Panc1 (cell line): ENCODE measurements around the gene CCDC116. TPM values are rescaled to one million over a fixed set of nuclear protein-coding genes. Genes with fewer than 3 reads are reported as not detected.

Source experiments
- ATAC-seq: fragments of 200-7000 bp; cut with Tn5 transposase; 2 replicates; pipeline ENCODE4 v1.9.1; 2020; ENCODE audit warnings: mild to moderate bottlenecking, moderate library complexity
- BruUV-seq: library from RNA; stranded (reverse); fragments of 400-500 nt; replicated peaks from 2 replicates; lab custom pipeline; 2021; lab: Mats Ljungman, UMichigan
- CTCF ChIA-PET: fragments of 300-600 bp; sonication (Branson Sonifier 250); formaldehyde crosslinking; loops from one replicate; lab custom pipeline; 2022; ENCODE audit warnings: antibody characterized with exemption; lab: Charles Lee
- POLR2A ChIA-PET: fragments of 300-600 bp; sonication (Branson Sonifier 250); formaldehyde crosslinking; loops from one replicate; lab custom pipeline; 2022; ENCODE audit warnings: antibody characterized with exemption; lab: Charles Lee
- DNase-seq: peaks from one replicate; pipeline ENCODE4 v3.0.0-alpha.2; 2010; ENCODE audit warnings: low read depth, low spot score
- H3K27ac ChIP-seq: 2 replicates; pipeline ENCODE4 v1.5.1; 2011; ENCODE audit warnings: mild to moderate bottlenecking, low read length, inconsistent platforms
- H3K27me3 ChIP-seq: fragments of 200-500 bp; sonication (Bioruptor generic); 2 replicates; pipeline ENCODE4 v1.6.0; 2014; ENCODE audit warnings: low read length, inconsistent platforms; ENCODE audit not compliant: control insufficient read depth, insufficient read depth
- H3K36me3 ChIP-seq: fragments of 200-500 bp; sonication (Bioruptor generic); 2 replicates; pipeline ENCODE4 v1.5.1; 2014; ENCODE audit warnings: inconsistent platforms, mild to moderate bottlenecking, low read length, moderate library complexity; ENCODE audit not compliant: control insufficient read depth, insufficient read depth
- H3K4me1 ChIP-seq: 2 replicates; pipeline ENCODE4 v1.5.1; 2011; ENCODE audit warnings: inconsistent platforms, mild to moderate bottlenecking, low read length, moderate library complexity; ENCODE audit not compliant: control insufficient read depth, insufficient read depth
- H3K4me3 ChIP-seq, 2 experiments: 2 replicates each; pipeline ENCODE4 v1.5.1; 2011 to 2012; ENCODE audit warnings: low read depth in 2 of 2, low read length in 2 of 2, mild to moderate bottlenecking in 2 of 2, inconsistent platforms in 1 of 2, moderate library complexity in 1 of 2
- H3K9me3 ChIP-seq: fragments of 200-500 bp; sonication (Bioruptor generic); 2 replicates; pipeline ENCODE4 v1.5.1; 2014; ENCODE audit warnings: low read depth, mild to moderate bottlenecking, inconsistent platforms, low read length, moderate library complexity; ENCODE audit not compliant: control insufficient read depth, insufficient read depth
- CTCF ChIP-seq: fragments of 450-650 bp; IDR thresholded peaks from 2 replicates; pipeline ENCODE4 v1.5.1; 2017; ENCODE audit warnings: mild to moderate bottlenecking
- POLR2AphosphoS5 ChIP-seq: IDR thresholded peaks from 2 replicates; pipeline ENCODE4 v1.6.1; 2012; ENCODE audit warnings: mild to moderate bottlenecking, low read depth, low read length, moderate library complexity
- REST ChIP-seq, 2 experiments: IDR thresholded peaks; 2 replicates each; pipeline ENCODE4 v1.6.1; 2011 to 2012; ENCODE audit warnings: low read depth in 2 of 2, control low read depth in 1 of 2, low read length in 1 of 2, mild to moderate bottlenecking in 1 of 2, moderate library complexity in 1 of 2; ENCODE audit not compliant: insufficient read depth in 1 of 2
- SIN3A ChIP-seq: IDR thresholded peaks from 2 replicates; pipeline ENCODE4 v1.6.1; 2012; ENCODE audit warnings: low read depth, mild to moderate bottlenecking, low read length, moderate library complexity, borderline replicate concordance; ENCODE audit not compliant: insufficient read depth
- TCF7L2 ChIP-seq: IDR thresholded peaks from 2 replicates; pipeline ENCODE4 v1.6.1; 2011; ENCODE audit warnings: mild to moderate bottlenecking, low read depth, low read length, inconsistent platforms
- in situ Hi-C: cut with HindIII; loops from 2 replicates; pipeline ENCODE4 v1.10.0; 2016; ENCODE audit warnings: low sequenced_read_pairs, low pct_unique_long_range_greater_than_20kb
- intact Hi-C: fragments of 100-400 bp; cut with micrococcal nuclease; formaldehyde crosslinking; loops from one replicate; pipeline ENCODE4 v1.10.0; 2022; ENCODE audit not compliant: unreplicated experiment
- total RNA-seq: library from RNA; stranded (reverse); gene quantifications from one replicate; pipeline ENCODE4 v1.2.1, GENCODE V29; 2021; ENCODE audit not compliant: unreplicated experiment

CCDC116 gene
- total RNA-seq, 1 experiment from 2014 or later, result not detected

DNA sequence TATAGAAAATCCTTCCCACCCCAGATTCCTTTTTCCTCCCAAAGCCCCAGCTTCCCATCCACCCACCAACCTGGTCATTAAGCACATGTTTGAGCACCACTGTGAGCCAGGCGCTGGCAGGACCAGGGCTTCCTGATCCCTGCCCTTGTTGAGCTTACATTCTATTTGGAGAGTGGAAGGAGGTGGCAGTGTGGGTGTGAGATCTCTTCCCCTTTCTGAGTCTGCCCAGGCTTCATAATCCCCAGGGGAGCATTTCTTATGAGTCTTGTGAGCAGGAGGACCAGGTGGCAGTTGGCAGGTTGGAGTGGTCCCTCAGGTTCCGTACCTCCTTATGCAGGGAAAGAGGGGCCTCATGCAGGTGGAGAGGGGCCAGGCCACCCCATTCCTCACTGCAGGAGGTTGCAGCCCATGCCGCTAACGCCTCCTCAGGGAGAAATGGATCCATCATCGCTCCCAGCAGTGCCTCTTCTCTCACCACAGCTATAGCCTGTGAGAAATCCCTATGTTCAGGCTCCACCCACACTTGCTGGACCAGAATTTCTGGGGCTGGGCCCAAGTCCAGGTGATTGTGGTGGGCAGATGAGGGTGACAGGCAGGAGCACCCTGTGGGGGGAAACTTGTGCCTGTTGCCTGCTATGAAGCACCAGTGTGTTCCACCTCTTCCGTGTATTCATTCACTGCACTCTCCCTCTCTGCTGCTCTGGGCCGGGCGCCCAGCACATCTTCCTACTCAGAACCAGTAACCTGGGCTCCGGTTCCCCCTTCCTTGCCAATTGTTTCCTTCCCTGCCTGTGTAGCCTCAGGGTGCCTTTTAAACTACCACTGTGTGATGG is 41.5 kb upstream of the CCDC116 start:
- no peak overlapping the region for H3K4me3 ChIP-seq
- H3K27me3 ChIP-seq, result no peaks in the 10 kb centered on the region
- no TSS peak for BruUV-seq
- ATAC-seq, result no peak
- ChIA-PET CTCF (no interaction called here), POLR2A (no interaction called here)
- no peaks in the 10 kb centered on the region for H3K9me3 ChIP-seq
- H3K4me1 ChIP-seq, result peaks cover 8% of the 10 kb centered on the region
- peaks cover 2% of the 10 kb centered on the region; the same call in 1 of the 2 replicates for H3K36me3 ChIP-seq
- H3K27ac ChIP-seq, result no peak overlapping the region
- TF ChIP-seq POLR2AphosphoS5, result no peak
- TF ChIP-seq REST (IDR thresholded peaks at IDR 0.05; ENCODE audit: insufficient read depth in 1 of 2, low read depth in 2 of 2, low read length in 1 of 2), result no peak
- no peak for TF ChIP-seq TCF7L2
- no peak for TF ChIP-seq SIN3A
- no peak for TF ChIP-seq CTCF
- no peak for DNase-seq
- intact Hi-C loops (loop anchor here (10.0 kb wide), 1 partner anchor 54 kb away; the partner anchor contains the start of gene SDF2L1), in situ Hi-C loops (no loop called here)

DNA sequence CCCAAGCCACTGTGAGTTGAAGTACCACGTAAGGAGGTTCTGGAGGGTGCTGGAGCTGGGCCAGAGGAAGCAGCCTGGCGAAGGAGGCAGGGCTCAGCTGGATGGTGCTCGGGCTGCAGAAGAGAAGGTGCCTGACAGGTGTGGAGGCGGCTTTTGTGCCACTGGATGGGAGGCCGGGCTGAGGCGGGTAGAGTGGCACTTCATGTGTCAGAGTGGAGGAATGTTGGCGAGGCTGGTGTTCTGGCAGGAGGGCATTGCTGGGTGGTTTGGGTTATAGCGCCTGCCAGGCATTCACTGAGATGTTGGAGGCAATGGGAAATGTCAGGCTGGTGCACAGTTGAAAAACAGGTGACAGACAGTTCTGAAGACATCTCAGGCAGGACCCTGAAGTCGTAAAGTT is 40.9 kb upstream of the CCDC116 start:
- intact Hi-C loops, result loop anchor here (10.0 kb wide), 1 partner anchor 53 kb away; the partner anchor contains the start of gene SDF2L1
- Histone ChIP-seq H3K27me3 (no peaks in the 10 kb centered on the region), H3K4me1 (peaks cover 8% of the 10 kb centered on the region), H3K4me3 (no peak overlapping the region), H3K36me3 (peaks cover 2% of the 10 kb centered on the region; the same call in 1 of the 2 replicates), H3K9me3 (no peaks in the 10 kb centered on the region), H3K27ac (no peak overlapping the region)
- TF ChIP-seq REST (IDR thresholded peaks at IDR 0.05; ENCODE audit: insufficient read depth in 1 of 2, low read depth in 2 of 2, low read length in 1 of 2), result no peak
- no peak for TF ChIP-seq TCF7L2
- no peak for TF ChIP-seq CTCF
- TF ChIP-seq POLR2AphosphoS5, result no peak
- no peak for TF ChIP-seq SIN3A
- no TSS peak for BruUV-seq
- POLR2A ChIA-PET, result no interaction called here
- CTCF ChIA-PET, result no interaction called here
- DNase-seq (no peak), ATAC-seq (no peak)
- in situ Hi-C loops, result no loop called here
